Measurements from ENCODE around the gene MALAT1. TPM values are rescaled to one million over a fixed set of nuclear protein-coding genes. Genes with fewer than 3 reads are reported as not detected.

Gene MALAT1
- total and polyA plus RNA-seq, 2 of the 13 experiments (the other 11 are each of a cell fraction or from before 2014, with no cell fraction given): 143 to 1,237 TPM

- no peak overlapping the region for H3K4me2 ChIP-seq (ENCODE audit: low read depth, low read length)
- WGBS (ENCODE audit: low lambda C conversion rate): over 99% methylated on average over 40 of the region's 60 CpGs
- no peak overlapping the region for H3K4me3 ChIP-seq (replicated peaks in 1 of 3; ENCODE audit: insufficient read depth in 1 of 3, low read depth in 2 of 3, low read length in 3 of 3)
- H3K36me3 ChIP-seq (replicated peaks in 1 of 2; ENCODE audit: control insufficient read depth in 1 of 2, insufficient read depth in 2 of 2, low read length in 2 of 2): peaks cover 13 to 27% of the 10 kb centered on the region in 2 experiments; a peak in 4 of 5 replicates
- CTCF ChIA-PET (ENCODE audit: low intra/inter-chr PET ratio, low total read pairs): interaction anchor here (1.9 kb wide), 1 partner anchor 32 kb away, joined by 7 read pairs; the partner anchor contains the start of gene FAM89B
- TSS peak; percentile 45 for BruUV-seq (replicated peaks)
- intact Hi-C loops (cut with micrococcal nuclease; ENCODE audit: unreplicated experiment): loop anchor here (2.0 kb wide), 2 partner anchors 21 to 31 kb away; partner anchors contain the start of gene ZNRD2
- H3K9ac ChIP-seq (ENCODE audit: insufficient read depth, low read depth, low read length): no peak overlapping the region
- TF ChIP-seq KDM4B (CRISPR knock-in tag; IDR thresholded peaks at IDR 0.05) (no peak), AGO2 (optimal IDR thresholded peaks at IDR 0.05; ENCODE audit: low read depth, low read length) (peak; percentile 31), GTF2F1 (IDR thresholded peaks at IDR 0.05; ENCODE audit: low read length) (no peak), AHDC1 (CRISPR knock-in tag; IDR thresholded peaks at IDR 0.05; ENCODE audit: borderline replicate concordance) (no peak), RBFOX2 (IDR thresholded peaks at IDR 0.05; ENCODE audit: low read depth, low read length) (peak; percentile 60), ZNF34 (CRISPR knock-in tag; IDR thresholded peaks at IDR 0.05; ENCODE audit: borderline replicate concordance) (no peak), PHB2 (IDR thresholded peaks at IDR 0.05; ENCODE audit: partially characterized antibody) (no peak), ZNF547 (CRISPR knock-in tag; IDR thresholded peaks at IDR 0.05) (no peak)
- TF ChIP-seq, protein P1, sequence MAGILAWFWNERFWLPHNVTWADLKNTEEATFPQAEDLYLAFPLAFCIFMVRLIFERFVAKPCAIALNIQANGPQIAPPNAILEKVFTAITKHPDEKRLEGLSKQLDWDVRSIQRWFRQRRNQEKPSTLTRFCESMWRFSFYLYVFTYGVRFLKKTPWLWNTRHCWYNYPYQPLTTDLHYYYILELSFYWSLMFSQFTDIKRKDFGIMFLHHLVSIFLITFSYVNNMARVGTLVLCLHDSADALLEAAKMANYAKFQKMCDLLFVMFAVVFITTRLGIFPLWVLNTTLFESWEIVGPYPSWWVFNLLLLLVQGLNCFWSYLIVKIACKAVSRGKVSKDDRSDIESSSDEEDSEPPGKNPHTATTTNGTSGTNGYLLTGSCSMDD (CRISPR knock-in tag; IDR thresholded peaks at IDR 0.05): no peak
- no peaks in the 10 kb centered on the region for H3K9me3 ChIP-seq (ENCODE audit: low read length)
- FAIRE-seq: no peak
- no peaks in the 10 kb centered on the region for H4K20me1 ChIP-seq (ENCODE audit: insufficient read depth, low read length)
- no peaks in the 10 kb centered on the region for H3K4me1 ChIP-seq (ENCODE audit: insufficient read depth, low read length)
- in situ Hi-C loops (cut with HindIII; ENCODE audit: extremely low pct_ligation_motif_present, low pct_unique_long_range_greater_than_20kb): loop anchor here (5.0 kb wide), 1 partner anchor 47 kb away; no protein-coding TSS in a partner anchor
- DNase-seq (ENCODE audit: low spot score): no peak
- no peak for ATAC-seq
- no peak overlapping the region for H2AFZ ChIP-seq (ENCODE audit: low read length)
- H3K27me3 ChIP-seq (ENCODE audit: control insufficient read depth in 1 of 2, insufficient read depth in 2 of 2, low read length in 2 of 2): no peaks in the 10 kb centered on the region
- H3K79me2 ChIP-seq (ENCODE audit: insufficient read depth, low read length): no peaks in the 10 kb centered on the region
- no peak overlapping the region for H3K27ac ChIP-seq (ENCODE audit: extremely low read length, insufficient read depth, low read length)
- POLR2A ChIA-PET: interaction anchor here (0.9 kb wide), 1 partner anchor 28 kb away, joined by 4 read pairs; no protein-coding TSS in a partner anchor
Observed at GRCh38 chr11:65539744-65540289, 41.0 kb downstream of the MALAT1 start.

All from HepG2 (cell line).